HG03135 (cell line): ENCODE results near the gene LAPTM5.
A peak's percentile ranks its signal among the peaks of the same experiment; 100 is the strongest.

ENCODE experiments used
- ATAC-seq: cut with Tn5 transposase; IDR thresholded peaks from one replicate; pipeline ENCODE4 v1.9.1; 2021; ENCODE audit warnings: mild to moderate bottlenecking, moderate library complexity; ENCODE audit not compliant: unreplicated experiment

LAPTM5 gene

DNA sequence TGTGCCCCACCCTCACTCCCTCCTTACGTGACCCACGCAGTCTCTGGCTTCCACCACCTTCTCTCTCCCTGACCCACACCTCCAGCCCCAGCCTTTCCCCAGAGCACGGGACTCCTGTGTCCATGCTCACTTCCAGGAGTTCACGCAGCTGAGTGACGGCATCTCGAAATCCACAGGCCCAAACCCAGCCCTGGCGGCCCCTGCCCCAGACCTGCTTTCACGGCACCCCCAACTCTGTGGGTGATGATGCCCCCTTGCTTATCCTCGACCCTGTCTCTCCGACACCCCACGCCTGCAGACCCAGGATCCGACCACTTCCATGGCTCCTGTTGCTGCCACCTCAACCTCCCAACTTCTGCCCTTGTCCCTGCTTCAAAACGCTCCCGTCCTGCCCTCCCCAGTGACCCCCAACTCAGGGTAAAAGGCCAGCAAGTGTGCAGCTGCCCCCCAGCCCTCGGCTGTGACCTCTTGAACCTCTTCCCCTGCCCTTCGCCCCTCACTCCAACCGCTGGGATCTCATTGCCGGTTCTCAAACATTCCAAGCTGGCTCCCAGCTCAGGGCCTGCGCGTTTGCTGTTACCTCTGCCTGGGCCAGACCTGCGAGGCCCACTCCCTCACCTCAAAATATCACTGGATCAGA lies 30.4 kb upstream of the LAPTM5 start:
- ATAC-seq = no peak

DNA sequence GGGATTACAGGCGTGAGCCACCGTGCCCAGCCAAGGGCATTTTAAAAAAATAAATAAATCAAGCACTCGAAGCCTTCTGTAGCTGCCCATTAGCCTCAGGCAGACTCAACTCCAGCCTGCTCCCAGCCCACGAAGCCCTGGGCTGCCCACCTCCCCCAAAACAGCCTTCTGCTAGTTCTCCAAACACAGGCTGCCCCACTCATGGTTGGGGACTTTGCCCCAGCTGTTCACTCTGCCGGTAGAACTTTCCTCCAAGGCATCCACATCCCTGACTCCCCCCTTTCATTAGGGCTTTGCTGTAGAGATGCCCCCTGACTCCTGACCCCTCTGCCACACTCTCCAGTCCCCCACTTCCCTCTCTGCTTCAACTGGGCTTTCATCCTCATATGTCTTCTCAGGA lies 29.7 kb upstream of the LAPTM5 start:
- no peak for ATAC-seq

DNA sequence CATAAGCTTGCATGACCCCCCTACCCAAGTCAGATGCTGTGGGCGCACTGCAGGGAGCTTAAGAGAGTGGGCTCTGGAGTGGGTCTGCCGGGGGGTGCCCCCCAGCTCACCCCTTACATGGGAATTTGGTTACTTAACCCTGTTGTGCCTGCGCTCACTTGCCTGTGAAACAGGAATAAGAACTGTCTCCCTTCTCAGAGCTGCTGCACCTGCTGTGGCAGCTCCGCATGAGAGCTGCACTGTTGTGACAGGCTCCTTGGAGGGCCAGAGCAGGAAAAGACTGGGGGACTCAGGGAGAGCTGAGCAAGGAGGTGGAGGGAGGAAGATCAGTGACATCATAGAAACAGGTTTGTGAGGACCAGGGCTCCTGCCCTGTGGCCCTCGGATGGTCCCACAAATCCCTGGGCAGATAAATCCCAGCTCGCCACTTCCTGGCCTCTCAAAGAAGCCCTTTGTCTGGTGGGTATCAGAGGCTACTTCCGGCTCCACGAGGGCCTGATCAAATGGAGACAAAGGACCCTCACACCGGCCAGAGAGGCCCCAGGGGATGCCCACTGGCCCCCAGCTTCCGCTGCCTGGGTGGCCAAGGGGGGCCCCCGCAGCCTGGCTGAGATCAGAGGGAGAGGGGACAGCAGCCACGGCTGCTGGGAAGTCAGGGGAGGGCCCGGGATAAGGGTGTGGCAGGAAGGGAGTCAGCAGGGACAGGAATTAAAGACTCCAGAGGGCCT lies 28.9 kb upstream of the LAPTM5 start:
- no peak for ATAC-seq

DNA sequence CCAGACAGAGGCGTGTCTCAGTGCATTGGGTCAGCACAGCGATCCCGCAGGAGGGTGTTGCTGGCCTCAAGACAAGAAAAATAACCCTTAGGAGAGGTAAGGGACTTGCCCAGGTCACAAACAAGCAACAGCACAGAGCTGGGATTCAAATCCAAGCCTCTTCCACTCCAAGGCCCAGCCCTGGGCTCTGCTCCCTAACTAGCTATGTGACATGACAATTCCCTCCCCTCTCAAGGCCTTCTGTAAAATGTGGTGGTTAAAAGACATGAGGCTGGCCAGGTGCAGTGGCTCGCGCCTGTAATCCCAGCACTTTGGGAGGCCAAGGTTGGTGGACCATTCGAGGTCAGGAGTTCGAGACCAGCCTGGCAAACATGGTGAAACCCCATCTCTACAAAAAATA lies 28.1 kb upstream of the LAPTM5 start:
- ATAC-seq = no peak

DNA sequence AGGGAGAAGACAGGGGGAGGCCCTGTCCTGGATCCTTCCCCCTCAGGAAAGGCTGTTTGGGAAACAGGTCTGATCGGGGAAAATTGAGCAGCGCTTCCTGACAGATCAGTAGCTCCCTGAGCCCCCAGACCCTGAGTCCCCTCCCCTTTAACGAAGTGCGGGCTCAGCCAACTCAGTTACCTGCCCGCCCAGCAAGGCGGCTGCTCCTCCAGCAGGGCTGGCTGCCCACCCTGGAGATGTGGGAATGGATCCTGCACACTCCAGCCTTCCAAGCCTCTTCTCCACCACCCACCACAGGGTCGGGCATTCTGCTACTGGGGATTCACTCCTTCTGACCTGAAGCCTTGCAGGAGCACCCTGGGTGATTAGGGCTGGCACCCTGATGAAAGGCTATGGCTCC lies 27.6 kb upstream of the LAPTM5 start:
- ATAC-seq = no peak

DNA sequence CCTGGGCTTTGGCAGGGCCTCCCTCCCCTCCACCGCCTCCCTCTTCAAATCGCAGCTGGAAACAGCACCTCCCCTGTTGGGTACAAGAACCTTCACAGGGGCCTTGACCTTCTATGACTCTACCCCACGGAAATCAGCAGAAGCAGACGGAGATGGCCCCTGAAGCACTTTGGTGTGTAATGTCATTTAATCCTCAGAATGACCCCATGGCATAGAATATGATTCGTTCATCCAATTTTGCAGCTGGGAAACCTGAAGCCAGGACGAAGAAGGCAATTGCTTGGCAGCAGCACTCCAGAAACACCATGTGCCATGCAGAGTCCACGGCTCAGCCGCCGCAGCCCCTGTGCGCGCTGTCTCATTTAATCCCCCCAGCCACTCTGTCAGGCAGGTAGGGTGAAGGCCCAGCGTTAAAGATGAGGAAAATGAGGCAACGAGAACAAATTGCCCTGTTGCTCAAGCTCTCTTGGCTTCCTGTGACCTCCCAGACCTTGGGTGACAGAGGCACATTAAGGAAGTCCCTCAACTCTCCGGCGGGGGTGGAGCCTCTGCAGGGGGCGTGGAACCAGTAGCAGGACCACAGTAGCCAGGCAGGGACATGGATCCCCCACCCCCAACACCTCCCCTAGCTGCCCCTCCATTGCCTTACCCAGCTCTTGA lies 25.8 kb upstream of the LAPTM5 start:
- no peak for ATAC-seq

DNA sequence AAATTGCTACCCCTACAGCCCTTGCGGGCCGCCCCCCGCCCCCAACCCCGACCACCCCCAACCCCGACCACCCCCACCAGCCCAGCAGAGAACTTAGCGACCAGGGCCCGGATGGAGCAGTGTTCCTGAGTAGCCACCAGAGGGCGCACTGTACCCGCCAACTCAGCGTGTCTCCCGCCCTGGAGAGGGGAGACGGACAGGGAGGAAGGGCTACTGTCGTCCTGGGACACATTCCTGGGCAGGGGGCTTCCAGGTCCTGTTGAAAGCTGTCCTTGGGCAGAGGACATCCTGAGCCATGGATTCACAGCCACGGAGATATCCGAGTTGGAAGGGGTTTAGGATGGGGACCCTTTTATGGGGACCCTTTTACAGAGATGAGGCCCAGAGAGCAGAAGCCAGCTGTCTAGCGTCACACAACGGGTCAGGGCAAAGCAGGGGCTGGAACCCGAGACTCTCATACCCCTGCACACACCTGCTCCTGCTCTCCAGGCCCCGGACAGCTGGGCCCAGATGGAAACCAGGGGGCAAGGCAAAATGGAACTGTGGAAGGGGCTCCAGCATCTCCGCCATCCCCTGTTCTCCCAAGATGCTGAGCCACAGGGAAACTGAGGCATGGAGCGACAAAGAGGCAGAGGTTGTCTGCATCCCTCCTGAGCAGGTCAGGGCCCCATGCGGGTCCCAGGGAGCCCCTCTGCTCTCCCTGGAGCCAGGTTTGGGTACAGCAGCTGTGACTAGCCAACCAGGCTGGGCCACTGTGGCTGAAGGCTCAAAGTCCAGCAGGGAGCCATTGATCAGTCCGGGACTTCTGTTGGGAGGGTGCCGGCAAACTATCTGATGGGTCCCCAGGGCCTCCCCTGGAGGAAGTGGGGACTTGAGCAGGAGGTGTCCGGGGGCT lies 25.0 kb upstream of the LAPTM5 start:
- ATAC-seq = peak; percentile 63

DNA sequence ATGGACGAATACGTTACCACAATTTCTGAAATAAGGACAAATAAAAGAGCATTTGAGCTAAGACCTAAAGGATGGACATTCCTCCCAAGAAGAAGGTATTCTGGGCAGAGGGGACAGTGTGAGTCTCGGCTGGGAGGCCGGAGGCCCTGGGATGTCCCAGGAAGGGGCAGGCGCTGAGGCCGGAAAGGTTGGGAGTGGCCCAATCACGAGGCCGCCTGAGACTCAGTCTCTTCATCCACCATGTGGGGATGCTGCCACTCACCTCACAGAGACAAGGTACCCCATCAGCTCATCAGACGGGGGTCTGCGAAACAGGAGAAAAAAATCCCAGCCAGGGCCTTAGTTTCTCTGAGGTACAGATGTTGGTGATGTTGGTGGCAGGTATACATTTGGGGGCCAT lies 24.3 kb upstream of the LAPTM5 start:
- no peak for ATAC-seq

DNA sequence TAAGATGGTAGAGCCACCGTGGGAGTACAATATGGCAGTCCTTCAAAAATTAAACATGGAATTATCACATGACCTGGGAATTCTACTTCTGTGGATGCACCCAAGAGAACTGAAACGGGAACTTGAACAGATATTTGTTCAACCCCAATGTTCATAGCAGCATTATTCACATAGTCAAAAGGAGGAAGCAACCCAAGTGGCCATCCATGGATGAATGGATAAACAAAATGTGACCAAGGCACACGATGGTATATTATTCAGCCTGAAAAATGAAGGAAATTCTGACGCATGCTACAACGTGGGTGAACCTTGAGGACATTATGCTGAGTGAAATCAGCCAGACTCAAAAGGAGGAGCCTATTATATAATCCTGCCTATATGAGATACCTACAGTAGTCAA lies 22.8 kb upstream of the LAPTM5 start:
- ATAC-seq = no peak

DNA sequence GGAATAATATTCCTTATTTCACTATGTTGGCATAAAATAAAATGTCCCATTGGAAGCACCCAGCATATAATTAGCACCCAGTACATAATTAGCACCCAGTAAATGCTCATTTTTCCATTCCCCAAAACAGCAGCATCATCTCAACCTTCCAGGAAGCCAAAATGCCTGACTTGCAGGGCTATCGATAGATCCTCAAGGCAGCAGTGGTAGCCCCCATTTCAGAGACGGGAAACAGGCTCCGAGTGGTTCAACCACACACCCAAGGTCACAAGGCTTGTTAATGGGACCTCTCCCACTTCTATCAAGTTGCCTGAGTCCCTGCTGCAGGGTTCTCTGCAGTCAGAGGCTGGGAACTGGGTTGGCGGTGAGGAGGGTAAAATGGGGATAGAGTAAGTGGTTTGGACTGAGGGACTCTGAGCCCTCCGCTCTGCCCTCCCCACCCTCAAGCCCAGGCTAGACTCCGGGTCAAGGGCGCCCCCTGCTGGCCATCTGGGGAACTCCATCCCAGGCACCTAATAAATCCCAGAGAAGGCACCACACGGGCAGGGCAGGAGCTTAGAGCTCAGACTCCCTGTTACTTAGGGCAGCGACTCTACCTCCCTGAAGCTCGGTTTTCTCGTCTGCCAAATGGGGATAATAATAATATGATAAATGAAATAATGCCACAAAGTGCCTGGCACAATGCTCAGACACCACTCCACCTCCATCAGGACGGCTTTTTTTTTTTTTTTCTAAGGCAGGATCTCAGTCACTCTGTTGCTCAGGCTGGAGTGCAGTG lies 21.9 kb upstream of the LAPTM5 start:
- ATAC-seq = no peak

DNA sequence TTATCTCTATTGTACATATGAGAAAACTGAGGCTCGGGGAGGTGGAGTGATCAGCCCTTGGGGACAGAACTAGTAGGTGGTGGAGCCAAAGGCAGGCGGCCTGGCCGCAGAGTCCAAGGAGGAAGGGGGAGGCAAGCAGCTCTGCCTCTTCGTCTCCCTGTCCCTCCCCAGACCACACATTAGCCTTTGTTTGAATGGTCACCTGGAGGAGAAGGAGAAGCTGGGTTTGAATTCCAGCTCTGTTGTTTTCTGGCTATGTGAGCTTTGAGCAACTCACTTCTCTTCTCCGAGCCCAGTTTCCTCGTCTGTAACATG lies 21.4 kb upstream of the LAPTM5 start:
- ATAC-seq = no peak

DNA sequence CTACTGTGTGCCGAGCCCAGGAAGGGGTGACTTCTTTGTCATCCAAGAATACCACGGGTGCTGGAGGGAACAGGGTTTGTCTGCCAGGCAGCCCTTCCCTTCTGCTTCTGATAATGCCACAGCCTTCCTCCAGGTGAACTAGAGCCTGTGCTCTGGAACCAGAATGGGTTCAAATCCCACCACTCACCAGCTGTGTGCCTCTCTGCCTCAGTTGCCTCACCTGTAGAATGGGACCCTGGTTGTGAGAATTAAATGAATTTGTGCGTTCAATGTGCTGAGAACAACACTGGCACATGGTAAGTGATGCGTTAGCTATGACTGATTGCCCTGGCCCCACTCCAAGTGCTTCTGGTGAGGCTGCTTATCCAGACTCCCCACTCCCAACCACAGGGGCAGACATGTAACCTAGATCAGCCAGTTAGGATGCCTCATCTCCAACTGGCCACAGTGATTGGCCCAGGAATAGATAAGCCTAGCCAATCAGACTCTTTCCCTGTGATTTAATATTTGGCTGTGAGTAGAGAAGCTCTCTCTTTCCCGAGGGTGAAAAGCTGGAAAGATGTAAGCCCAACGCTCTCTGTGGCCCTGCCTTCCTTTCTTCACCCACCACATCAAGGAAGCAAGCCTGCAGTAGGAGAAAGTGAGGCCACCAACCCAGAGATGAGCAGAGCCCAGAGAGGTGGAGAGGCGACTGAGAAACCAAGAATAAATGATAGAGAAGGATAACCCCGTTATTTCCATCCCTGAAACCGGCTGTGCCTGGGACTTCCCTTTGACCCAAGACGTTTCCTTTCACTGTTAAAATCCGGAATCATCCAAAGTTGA lies 20.8 kb upstream of the LAPTM5 start:
- ATAC-seq = no peak

DNA sequence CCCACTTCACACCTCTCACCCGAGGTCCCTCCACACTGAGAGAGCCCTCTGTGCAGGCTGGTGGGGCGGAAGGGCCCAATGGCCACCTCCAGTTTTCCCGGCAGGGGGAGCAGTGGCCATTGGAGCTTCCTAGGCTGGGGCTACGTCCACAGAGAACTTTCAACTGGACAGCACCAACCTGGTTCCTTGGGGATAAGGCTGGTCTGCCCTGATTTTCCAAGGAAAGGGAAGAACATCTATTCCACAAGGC lies 20.3 kb upstream of the LAPTM5 start:
- no peak for ATAC-seq

DNA sequence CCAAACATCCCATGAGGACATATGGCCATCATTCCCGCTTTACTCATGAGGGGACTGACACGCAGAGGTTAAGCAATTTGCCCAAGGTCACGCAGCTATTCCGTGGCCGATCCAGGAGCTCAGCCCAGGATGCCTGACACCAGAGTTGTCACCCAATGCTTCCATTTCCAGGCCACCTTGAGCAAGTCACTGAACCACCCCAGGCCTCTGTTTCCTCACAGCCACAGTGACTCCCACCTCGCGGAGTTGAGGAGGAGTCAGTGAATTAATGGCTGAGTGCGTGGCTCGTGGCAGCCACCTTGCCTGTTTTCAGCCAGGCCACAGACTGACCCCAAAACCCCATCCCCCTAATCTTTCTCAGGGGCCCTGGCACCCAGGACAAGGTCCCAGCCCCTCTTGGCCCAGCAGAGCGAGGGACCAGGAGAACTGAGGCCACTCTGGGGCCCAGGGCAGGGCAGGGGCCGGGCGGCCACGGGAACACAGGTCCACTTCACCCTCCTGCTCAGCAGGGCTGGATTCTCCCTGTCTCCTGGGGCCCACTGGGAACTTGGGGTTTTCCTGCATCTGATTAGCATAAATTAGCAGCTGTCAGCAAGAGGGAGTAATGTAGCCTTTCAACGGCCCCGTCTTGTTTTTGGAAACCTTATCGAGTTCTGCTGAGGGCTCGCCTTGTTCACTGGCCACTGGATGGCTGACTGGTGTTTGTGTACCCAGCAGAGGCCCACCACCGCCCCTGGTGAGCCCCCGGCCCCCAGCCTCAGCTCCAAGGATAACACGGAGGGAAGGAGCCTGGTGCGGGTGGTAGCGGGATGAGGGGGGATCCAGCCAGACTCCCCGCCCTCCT lies 19.7 kb upstream of the LAPTM5 start:
- no peak for ATAC-seq

DNA sequence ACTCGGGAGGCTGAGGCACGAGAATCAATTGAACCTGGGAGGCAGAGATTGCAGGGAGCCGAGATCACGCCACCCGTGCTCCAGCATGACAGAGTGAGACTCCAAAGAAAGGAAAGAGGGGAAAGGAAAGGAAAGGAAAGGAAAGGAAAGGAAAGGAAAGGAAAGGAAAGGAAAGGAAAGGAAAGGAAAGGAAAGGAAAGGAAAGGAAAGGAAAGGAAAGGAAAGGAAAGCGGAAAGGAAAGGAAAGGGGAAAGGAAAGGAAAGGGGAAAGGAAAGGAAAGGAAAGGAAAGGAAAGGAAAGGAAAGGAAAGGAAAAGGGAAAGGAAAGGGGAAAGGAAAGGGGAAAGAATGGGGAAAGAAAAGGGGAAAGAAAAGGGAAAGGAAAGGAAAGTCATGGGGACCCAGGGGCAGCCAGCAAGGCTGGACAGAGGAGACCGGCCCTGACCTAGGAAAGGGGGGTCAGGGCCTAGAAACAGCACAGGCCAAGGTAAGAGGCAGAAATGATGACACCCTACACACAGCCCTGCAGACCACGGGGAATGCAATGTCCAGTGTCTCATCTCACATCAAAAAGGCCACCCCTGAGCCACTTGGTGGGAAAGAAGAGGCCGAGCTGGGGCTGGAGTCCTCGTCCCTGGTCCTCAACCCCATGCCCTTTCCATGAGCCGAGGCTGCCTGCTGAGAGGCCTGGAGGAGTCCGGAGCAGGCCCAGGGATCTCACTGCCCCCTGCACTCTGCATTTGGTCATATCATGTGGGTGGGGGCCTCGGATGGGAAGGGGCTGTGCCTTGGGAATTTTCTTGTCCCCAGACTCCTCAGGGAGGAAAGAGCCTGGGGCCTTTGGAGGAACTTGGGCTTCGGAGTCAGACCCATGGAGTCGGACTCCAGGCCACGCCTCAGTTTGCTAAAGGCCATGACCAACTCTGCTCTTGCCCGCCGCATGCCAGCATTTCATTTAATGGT lies 18.8 kb upstream of the LAPTM5 start:
- no peak for ATAC-seq

DNA sequence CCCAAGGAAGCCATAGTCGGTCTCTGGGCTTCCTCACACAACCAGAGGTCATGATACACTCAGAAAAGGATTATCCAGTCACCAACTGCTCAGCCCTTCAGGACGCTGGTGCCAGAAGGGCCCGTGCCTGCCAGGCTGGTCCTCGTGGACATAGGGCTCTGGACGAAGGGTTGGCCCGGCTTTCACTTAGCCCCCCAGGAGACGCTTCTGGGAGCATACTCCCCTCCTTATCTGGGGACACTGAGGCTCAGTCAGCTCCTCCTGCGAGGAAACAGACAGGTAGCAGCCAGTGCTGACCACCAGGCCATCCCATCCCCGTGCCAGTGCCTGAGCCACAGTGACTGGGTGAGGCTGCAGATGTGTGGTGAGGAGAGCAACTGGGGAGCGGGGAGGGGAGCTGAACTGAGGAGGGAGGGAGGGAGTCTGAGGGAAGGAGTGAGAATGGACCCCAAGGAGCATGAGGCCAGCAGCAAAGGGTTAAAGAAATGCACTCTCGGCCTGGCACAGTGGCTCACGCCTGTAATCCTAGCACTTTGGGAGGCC lies 17.9 kb upstream of the LAPTM5 start:
- no peak for ATAC-seq

DNA sequence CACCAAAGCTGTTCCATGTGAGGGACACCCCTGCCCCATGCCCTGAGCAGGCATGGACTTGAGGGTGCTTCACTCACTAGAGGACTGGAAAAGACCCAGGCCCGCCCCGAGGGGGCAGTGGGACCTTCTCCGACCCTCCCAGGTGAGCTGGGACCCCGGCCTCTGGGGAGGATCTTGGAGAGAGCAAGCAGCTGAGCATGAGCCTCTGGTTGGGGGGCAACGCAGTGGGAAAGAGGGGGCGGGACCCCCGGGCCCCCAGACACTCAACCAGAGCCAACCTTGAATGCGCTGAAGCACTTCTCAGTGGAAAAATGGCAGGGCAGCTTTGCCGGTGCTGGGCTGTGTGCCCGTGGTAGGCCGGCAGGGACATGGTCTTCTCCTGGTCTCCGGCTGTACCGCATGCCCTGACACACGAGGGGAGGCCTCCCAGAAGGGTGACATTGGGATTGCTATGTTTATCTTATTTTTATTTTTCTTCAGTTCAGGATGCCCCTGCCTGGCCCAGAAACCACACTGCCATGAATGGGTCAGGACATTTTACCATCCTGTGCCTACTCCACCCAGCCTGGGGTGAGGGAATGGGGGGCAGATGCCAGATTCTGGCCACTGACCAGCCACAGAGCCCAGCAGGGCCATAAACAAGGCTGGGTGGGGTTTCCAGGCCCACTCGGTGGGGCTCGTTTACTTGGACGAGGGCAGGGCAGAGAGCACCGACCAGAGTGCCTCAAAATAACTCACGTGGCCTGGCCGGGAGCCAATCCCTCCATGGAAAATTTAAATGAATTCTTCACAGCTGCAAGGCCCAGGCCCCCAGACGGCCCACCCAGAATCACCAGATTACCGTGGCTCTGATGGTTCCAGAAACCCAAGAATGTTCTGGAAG lies 17.2 kb upstream of the LAPTM5 start:
- ATAC-seq = no peak
